GM19397 (cell line): ENCODE data around the gene SLF1.

Source experiments
- ATAC-seq: cut with Tn5 transposase; IDR thresholded peaks from one replicate; pipeline ENCODE4 v1.9.1; 2021; ENCODE audit warnings: mild to moderate bottlenecking, moderate library complexity; ENCODE audit not compliant: unreplicated experiment

SLF1 gene

DNA sequence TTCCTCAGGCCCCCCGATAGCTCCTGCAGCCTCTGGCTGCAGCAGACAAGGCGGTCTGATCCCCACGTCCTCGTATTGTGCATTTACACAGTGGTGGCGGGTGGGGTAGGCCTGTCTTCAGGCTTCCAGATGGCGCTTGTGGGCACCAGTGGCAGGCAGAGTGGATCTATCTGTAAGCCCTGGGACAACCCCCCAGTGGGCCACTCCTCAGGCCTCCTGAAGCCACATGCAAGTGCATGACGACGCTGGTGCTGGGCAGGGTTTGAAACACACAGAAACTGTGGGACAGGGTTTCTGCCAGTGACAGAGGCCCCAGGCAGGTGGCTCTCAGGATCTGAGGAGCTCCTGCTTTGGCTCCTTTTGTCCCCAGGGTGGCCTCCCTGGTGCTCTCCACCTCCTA is 42.0 kb downstream of the SLF1 start:
- ATAC-seq = no peak

DNA sequence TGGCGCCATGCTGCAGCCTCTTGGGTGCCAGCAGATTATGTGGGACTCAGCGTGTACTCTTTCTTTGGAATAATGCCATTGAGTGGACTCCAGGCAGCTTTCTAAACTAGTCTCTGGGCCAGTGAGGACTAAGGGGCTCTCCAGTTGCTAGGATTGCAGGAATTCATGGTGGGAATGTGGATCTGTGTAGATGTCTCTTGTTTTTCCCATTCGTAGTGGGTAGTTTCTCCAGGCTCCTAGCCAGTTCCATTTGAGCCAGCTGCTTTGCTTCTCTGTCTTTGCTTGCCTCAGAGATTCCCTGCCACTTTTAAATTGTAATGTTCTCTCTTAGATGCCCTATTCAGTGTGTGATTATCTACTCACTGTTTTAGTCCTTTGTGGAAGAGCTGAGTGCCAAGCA is 42.6 kb downstream of the SLF1 start:
- no peak for ATAC-seq

DNA sequence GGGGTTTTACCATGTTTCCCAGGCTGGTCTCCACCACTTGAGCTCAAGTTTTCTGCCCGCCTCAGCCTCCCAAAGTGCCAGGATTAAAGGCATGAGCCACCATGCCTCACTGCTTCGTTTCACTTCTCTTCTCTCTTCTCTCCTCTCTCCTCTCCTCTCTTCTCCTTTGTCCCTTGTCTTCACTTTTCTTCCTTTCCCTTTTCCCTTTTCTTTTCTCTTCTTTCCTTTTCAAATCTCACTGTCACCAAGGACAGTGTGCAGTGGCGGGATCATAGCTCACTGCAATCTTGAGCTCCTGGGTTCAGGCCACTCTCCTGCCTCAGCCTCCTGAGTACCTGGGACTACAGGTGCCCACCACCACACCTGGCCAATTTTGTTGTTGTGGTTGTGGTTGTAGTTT is 49.5 kb downstream of the SLF1 start:
- ATAC-seq = no peak

DNA sequence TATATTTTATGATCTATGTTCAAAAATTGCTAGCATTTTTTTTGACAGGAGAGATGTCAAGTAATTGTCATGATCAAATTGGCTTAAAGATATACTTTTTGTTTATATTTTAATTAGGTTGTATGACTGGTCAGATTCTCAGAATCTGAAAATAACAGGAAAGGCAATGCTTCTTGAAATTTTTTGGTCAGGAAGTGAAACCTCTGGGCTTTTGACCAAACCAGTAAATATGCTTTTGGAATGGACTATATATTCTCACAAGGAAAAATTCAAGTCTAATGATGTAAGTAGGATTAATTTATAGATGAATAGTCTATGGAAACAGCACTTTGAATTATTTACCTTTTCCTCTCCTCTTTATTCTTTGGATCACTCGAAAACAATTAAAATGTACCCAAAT is 52.3 kb downstream of the SLF1 start:
- no peak for ATAC-seq

DNA sequence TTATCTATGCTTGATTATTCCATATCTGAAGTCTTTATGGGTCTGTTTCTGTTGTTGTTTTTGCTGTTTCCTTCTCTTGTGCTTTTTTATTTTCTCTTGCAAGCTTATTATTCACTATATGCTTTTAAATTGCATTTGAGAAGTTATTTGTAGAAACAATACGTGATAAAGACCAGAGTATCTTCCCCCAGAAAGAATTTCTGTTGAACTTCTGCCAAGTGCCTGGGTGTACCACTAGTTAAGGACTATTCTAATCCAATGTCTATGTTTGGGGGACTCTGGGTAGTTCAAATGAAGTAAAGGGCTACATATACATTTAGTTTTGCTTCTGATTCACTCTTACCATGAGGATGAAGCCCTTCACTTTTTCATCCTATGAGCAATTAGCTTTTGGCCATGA is 54.3 kb downstream of the SLF1 start:
- no peak for ATAC-seq

DNA sequence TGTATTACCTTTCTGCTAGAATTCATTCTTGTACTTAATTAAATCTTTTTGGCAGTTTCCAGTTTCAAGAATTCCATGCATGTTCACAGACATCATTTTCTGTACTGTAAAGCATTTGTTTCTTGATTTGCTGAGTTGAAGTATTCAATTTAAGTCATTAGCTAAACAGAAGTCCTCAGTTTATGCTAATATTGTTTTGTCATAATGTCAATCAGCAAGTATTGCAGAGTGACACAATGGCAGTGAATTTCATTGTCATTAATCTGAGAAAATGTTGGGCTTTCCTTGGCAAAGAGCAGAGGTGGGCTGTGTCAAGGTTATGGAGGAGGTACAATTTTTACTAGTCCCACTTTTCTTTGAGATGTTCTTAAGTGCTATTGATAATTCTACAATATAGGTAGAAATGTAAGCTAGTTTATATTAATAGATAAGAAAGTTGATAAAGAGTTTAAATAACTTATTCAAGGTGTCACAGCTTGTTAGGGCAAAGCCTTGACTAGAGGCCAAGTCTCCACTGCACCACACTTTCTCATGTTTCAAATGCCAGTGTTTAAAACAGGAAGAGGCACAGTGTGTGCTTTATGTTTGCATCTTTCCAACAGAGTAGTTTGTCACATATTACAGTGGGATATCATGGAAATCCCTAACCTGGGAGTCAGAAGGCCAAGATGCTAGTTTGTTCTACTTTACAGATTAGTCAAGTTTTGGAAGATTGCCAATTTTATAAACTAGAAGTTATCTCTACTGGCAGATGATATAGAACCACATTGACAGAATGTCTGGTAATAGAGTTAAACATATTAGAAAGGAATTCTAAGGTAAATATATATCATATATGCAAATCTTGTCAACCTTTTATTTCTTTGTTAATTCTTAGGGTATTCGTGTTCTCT is 56.3 kb downstream of the SLF1 start:
- ATAC-seq = no peak

DNA sequence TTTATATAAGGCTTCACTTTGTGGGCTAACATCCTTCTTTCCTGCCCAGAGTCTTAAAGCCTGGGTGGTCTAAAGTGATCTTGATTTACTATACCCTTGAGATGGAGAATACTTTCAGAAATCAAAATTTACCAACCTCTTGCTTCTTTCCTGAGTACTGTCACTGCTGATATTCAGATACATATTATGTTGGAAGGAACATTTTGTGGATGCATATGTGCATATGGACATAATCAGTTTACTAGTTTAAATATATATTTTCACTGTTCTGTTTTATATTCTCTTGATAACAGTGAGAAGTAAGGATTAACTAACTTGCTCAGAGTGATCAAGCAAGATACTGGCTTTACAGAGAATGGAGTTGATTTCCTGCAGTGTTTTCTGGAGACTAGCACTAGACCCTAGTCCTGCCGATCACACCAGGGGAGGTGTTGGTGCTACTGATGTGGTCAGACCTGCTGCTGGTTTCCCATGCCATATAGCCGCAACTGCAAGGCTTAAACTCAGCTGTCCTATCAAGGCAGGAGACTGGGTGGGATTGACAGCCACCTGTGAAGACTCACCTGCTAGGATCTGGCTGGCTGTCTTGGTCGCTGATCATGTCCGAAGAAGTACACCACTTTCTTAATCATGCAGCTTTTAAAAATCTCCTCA is 57.6 kb downstream of the SLF1 start:
- ATAC-seq = no peak

DNA sequence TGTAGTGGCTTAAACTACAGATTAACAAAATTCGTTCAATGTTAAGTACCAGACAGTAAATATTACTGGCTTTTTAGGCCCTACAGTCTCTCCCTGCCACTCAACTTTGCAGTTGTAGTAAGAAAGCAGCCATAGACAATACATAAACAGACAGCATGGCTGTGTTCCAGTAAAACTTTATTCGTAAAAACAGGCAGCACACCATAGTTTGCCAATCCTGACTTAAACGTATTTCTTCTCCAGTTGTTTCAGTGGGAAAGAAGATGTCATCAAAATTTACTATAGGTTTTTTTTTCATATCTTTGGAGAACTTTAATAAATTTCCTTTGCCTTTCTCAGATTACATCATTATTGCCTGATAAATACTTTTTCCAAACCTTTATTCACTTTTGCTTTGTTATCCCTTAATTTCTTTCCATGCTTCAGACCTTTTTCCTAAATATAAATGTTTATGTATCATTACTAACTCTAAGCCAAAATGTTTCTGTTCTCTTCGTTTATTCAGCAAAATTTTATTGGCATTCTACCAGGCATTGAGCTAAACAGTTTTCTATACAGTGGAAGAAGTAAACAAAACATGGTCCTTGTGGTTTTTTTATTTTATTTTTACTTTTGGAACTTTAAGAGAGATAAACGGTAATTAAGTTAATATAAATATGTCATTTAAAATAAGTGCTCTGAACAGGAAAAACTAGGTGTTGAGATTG is 64.5 kb downstream of the SLF1 start:
- ATAC-seq = no peak

DNA sequence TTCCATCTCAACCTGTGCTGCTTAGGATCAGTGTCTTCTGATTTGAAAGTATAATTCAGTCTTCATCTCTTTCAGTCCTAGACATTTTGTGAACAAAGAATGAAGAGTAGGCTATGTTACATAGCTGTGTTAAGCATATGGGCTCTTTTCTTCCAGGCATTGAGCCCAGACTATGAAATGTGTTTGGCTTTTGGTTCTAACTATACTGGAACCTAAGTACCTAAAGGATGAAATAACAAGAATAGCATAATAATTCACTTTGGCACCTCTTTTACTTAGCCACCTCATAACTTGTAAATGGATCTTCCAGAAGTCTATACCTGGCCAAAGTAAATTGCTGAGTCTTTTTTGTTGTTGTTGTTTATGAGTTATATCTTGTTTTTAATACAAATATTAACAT is 71.4 kb downstream of the SLF1 start:
- no peak for ATAC-seq

DNA sequence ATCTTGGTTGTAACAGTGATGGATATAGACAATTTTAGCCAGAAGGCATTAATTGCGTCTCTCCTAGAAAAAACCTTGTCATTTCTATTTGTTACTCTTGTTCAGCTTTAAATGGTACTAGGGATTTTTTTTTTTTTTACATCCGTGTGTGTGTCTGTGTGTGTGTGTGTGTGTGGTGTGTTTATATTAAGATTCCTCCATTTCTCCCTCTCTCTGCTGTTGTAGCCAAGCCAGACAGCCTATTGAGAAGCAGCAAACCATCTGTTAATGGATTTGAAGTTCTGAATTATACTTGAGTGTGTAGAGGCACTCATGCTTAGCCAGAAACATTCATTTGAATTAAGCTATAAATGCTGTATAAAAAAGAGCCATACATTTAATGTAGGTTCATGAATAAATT is 72.3 kb downstream of the SLF1 start:
- ATAC-seq = no peak

DNA sequence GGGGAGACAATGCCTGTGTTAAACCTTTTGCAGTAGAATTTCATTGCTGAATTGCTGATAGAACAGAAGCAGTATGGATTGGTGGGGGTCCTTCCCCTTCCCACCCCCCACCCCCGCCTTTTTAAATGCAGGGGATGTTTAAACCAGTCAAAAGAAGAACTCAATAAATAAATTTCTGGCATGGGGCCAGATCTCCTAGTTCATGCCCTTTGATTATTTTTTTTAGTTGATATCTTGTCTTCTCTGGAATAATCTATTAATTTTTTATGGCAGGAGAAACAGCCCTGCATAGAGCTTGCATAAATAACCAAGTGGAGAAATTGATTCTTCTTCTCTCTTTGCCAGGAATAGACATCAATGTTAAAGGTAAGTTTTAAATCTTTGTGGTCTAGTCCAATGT is 72.8 kb downstream of the SLF1 start:
- ATAC-seq = no peak

DNA sequence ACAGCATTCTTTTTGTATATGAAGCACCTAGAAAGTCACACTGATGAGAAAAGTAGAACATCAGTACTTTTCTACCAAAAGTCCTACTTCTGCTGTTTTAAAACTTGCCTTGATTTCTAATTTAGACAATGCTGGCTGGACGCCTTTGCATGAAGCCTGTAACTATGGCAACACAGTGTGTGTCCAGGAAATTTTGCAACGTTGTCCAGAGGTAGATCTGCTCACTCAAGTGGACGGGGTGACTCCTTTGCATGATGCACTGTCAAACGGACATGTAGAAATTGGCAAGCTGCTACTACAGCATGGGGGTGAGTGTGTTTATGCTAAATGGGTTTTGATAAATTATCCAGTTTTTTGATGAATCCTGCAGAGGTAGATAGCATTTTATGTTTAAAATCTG is 73.5 kb downstream of the SLF1 start:
- no peak for ATAC-seq

DNA sequence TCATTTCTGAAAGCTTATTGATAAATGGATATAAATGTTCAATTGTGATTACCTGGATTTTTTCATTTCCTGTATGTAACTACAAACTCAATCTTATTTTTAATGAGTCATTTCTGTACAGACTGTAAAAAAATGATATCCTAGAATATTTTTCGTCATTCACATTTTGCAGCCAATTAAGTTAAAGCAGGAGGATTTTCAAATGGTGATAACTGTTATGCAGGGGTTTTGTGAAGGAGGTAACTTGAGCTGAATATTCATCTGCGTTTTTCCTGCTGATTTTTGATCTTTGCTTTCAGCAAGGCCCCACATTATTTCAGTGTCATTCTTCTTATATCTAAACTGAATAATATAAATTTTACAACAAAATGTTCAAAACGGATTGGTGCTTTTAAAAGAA is 74.1 kb downstream of the SLF1 start:
- no peak for ATAC-seq

DNA sequence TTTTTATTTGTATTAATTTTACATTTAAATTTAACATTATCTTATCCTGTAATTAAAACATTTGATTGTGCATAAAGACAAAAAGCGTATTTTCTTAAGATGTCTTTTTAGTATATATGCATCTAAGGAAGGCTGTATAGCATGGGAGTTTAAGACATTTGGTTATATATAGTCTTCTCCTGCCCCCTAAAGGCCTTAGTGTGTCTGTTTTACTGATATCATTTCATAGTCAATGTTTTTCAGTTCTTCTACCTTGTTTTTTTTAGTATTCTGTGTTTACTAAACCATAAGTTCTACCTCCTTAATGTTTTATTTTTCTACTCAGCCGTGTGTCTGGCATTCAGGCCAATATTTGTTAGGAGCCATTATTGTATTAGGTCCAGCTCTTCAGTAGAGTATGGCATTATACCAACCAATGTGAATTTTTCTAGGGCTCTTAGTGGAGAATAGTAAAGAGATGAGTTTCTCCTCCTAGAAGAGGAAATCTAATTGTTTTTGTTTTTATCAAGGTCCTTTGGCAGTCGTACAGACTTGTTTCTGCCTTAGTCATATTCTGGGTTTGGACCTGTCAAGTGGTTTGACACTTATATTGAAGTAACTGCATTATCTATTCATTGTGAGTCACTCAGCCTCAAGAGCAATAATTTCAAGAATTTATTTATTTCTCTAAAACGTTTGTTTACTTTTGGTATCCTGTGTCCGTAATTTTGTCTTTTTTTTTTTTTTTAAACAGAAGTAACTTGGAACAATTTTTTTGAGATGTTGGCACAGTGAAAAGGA is 74.8 kb downstream of the SLF1 start:
- ATAC-seq = no peak

DNA sequence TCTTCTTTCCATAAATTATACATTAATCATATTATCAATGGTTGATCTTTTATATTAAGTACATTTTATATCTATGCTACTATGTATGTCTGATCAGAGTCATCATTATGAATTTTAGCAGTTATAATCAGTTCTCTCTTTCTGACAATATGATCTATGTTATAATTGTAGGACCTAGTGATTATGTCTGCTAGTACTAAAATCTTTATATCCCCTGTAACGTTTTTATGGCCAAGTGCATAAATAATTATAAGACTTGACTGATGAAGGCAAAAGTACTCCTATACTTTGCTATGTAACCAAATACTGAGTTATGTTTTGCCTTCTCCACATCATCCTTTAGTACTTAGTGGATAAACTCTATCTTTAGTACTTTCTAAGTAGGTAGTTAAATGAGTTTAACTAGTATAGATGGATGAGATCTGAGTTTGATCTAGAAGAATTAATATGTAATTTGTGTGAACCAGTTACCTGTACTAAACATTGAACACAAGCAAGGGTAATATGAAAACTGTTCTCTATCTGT is 75.4 kb downstream of the SLF1 start:
- ATAC-seq = no peak

DNA sequence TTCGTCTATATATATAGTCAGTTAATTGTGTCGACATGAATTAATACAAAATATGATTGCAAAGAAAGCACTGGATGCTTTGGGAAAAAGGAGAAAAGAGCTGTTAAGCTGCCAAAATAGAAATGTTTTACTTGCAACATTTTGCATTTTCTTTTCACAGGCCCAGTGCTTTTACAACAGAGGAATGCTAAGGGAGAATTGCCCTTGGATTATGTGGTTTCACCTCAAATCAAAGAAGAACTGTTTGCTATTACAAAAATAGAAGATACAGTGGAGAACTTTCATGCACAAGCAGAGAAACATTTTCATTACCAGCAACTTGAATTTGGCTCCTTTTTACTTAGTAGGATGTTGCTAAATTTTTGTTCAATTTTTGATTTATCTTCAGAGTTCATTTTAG is 76.2 kb downstream of the SLF1 start:
- ATAC-seq = no peak

DNA sequence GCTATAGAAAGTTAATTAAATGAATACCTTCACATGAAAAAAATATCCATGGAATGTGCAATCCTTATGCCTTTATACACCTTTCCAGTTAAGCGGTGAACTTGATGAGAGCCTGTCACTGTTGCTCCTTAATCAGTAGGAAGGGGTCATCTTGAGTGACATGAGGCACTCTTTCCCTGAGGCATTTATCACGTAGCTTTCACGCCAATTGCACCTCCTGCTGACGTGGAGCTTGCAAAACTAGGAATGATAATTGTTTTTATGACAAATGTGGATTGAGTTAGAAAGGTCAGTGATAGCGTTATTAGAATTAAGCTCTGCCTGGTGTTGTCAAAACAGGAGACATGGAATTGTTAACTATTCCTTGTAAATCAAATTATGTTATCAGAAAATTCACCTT is 79.7 kb downstream of the SLF1 start:
- ATAC-seq = no peak

DNA sequence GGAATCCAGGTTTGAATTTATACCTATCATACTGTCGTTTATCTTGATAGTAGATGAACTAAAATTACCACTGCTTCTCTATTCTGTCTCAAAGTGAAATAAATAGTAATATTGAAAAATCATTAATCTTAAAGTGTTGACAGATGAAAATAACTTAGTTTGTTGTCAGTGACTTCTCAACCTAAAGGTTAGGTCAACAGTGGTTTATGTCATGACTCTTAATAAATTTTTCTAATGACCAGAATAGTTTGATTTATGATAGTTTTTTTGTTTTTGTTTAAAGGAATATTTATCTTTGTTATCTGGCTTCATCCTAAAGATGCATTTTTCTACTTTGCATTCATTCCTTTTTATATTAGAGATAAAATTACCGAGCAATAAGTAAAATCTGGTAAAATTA is 81.1 kb downstream of the SLF1 start:
- ATAC-seq = no peak

DNA sequence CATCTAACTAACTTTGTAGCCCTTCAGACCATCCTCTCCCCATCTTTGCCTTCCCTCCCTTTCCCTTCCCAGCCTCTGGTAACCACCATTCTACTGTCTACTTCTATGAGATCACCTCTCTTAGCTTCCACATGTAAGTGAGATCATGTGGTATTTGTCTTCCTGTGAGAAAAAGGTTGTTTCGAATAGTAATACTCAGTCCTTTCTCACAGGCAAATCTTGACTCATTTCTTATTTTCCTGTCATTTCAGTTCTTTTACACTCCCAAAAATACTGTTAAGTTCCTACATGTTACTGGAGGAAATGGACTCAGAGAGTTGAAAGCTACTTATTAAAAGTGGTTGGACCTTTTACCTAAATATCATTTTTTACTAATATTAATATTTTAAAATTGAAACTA is 82.1 kb downstream of the SLF1 start:
- no peak for ATAC-seq

DNA sequence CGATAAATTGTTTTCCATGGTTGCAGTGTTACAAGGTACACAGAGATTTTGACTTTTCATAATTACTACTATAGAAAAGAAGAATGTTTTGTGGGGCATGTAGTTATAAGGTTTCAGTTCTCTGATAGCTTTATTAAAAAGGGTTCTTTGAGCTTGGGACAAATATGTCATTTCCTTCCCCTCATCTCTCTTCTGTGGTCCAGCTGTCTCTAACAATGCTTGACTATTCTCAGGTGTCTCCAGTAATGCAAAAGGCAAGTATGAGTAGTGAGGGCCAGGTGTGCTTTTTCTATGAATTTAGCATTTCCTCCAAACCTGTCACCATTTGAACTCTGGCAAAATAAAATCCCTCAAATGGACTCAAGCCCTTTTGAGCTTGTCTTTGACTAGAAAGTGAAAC is 84.3 kb downstream of the SLF1 start:
- ATAC-seq = peak; percentile 56

DNA sequence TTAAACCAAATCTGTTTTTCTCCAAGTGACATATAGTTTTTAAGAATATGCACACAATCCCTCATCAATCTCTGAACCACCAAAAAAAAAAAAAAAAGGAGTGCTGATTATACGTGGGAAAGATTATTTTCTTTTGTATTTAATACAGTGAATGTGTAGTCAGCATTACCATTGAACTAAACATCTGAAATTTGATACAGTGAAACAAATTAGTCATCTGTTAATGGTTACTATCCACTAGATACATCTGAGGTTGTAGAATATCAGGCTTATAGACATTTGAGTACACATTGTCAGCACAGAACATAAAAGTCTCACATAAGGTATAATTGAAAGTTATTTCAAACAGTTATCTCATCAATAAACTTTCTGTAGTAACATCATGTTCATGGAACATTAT is 87.0 kb downstream of the SLF1 start:
- ATAC-seq = no peak
